ENCODE results near the gene LMNA.
"Not testable (repeated sequence)": the region's sequence is repeated elsewhere in the genome, so short reads cannot be mapped to it uniquely, and the experiment has no call there.

LMNA gene

DNA sequence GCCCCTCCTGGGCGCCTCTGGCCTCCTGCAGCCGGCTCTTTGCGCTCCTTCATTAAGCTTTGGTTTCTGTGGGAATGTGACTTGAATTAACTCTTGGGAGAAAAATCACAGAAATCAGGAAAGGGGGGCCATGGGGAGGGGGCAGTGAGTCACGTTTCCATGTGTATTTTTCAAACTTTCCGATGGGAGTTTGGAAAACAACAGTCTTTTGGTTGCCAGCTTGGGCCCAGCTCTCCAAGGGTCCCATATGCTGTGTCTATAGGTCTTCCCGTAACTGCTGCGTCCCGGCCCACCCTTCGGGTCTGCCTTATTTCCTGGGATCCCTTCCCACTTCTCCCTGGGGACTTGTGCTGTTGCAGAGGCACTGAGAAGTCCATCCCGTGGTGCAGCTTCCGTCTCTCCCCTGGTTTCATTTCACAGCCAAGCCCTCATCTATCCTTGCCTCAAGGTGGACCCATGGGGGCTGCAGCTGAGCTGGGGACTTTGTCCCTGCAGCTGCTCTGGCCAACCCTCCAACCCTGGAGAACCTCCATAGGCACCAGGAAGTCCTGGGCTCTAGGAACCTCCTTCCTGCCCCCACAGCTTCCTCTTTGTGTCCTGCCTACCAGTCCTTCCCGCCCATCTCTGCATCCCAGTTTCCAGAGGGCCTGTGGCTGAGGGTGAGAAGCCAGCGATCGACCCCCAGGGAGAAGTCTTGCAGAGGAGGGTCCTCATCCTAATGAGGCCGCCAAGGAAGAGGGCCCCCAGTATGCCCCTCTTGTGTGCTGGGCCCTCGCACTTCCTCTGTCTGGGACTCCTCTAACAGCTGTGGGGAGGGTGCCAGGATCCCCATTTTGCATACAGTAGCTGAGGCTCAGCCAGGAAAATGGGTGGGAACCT, 11.6 kb upstream of the LMNA start:
- FAIRE-seq = no peak
- no peak for DNase-seq (ENCODE audit: extremely low spot score, insufficient read length, low read depth)

DNA sequence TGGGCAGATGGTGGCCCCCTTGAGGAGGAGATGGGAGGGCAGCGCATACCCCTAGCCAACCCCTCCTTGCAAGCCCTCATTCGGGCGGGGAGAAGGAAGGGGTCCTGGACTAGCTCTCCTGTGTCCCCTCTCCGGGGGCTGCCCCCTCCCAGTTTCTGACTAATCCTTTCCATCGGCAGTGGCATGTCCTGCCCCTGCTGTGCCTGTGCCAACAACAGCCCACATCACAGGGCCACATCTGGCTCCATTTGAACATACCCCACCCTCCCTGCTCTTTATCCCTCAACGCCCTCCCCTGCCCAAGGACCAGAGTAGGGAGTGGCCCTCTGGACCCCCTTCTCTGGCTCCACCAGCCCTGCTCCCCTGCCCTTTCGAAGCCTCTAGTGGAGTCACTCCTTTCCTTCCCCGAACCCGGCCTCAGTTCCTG, 11.0 kb upstream of the LMNA start:
- no peak for DNase-seq (ENCODE audit: extremely low spot score, insufficient read length, low read depth)
- no peak for FAIRE-seq

DNA sequence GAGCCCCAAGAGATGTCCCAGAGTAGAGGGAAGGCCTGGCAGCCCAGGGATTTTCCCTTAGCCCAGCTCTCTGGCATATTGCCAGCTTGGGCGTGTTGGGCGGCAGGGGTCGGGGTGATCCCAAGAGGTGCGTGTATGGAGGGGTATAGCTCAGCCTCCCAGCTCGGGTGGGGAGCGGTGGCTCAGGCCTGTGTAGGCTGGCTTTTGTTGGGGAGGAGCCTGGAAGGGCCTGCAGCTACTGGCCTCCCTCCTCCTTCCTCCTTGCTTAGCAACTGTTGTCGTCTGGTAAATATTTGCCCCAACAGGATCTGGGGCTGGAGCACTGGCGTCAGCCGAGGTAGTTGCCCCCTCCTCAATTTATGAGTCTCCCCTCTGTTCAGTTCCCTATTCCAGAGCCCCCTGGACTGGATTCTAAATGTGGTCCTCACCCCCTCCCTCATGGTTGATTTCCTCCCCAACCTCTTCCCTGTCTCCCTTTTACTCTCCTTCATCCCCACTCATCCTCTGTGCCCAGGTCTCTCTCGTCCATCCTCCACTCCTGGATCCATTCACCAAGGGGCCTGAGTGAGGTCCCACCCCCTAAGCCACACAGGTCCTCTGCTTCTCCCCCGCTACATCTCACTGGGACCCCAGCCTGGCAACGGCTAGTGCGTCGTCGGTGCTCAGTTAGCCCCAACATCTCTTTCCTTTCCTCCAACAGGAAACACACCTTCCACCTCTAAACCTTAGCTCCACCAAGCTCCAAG, 10.3 kb upstream of the LMNA start:
- DNase-seq (ENCODE audit: extremely low spot score, insufficient read length, low read depth) (no peak), FAIRE-seq (peak; percentile 41)

DNA sequence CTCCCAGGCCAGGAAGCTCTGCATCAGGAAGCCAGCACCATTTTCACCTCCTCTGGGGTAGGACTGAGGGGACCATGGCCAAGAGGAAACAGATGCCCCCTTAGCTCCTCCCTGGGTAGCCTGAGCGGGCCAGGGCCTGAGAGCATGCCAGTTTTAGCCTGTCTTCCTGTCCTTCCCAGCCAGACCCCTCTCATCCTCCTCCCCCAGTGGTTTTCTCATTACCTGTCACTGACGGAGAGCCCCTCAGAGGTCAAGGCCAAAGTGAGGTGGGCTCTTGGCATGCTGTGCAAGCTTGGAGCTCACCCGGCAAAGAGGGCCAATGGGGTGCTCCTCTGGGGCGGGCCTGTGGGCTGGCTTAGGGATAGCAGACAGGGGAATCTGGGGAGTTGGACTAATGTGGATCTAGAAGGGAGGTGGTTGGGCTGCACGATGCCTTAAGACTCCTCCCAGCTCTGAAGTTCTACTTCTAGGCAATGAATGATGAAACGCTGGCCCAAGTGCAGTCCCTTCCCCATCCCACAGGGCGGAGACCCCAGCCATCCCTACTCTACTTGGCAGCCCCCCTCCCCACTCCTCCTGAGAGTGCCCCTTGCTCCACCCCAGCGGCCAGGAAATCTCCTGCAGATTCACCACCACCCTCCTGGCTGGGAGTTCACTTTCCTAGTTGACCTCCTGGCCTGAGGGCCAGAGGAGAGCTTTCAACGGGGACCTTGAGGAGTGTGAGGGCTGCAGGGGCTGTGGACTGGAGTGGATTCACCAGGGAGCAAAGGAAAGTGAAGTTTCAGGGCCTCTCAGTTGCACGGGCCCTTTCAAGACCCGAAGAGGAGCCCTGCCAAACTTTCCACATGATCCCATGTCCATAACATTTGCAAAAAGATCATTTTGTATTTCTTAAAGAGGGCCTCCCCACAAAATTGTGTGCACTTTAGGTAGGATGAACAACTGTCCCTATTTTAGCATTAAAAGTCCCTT, 9.4 kb upstream of the LMNA start:
- DNase-seq (ENCODE audit: extremely low spot score, insufficient read length, low read depth) (no peak), FAIRE-seq (no peak)

DNA sequence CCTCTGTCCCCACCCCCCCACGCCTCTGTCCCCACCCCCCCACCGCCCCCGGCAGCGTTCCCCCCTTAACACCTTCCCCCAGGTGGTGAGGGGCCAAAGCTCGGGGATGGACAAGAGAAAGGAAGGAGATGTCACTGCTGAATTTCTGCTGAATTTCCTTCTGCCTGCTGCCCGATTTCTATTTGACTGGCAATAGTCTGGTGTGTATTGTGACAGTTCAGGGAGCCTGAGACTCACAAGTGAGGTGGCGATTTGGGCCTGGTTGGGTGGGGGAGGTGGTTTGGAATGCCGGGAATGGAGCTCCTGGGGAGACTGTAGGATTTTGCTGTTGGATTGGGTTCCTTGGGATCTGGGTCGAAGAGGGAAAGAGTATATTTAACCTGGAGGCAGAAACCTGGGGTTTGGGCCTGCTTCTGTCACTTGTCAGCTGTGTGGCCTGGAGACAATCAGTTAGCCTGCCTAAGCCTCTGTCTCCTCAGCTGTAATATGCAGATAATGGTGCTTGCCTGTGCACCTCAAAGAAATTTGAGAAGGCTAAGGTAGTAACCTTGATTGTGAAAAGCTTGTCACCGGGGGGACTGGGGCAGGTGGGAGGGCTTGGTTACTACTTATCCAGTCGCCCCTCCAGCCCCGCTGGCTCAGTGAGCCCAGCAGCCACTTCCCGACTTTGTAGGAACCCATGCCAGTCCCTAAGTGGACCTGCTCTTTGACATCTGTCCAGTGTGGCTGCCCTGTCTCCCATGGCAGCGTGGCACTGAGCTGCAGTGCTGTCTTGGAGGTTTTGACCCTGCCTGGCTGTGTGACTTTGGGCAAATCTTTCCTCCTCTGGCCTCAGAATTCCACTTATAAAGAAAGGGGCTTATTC, 7.7 kb upstream of the LMNA start:
- DNase-seq (ENCODE audit: extremely low spot score, insufficient read length, low read depth) = no peak
- FAIRE-seq = no peak

DNA sequence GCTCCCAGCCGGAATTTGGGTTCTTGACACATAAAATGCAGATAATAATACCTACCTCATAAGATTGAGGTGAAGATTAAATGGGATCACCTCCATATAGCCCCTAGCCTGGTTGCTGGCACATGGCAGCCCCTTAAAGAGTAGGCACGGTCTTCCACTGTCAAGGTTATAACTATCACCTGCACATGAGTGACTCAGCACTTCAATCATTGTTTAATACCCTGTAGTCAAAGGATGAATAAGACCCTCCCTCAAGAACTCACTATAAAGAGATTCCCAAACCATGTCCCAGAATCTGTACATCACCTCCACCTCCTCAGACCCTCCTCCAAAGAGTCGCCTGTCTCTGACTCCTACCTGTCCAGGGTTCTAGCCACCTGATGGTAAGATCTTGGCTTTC, 6.5 kb upstream of the LMNA start:
- no peak for DNase-seq (ENCODE audit: extremely low spot score, insufficient read length, low read depth)
- FAIRE-seq = no peak

DNA sequence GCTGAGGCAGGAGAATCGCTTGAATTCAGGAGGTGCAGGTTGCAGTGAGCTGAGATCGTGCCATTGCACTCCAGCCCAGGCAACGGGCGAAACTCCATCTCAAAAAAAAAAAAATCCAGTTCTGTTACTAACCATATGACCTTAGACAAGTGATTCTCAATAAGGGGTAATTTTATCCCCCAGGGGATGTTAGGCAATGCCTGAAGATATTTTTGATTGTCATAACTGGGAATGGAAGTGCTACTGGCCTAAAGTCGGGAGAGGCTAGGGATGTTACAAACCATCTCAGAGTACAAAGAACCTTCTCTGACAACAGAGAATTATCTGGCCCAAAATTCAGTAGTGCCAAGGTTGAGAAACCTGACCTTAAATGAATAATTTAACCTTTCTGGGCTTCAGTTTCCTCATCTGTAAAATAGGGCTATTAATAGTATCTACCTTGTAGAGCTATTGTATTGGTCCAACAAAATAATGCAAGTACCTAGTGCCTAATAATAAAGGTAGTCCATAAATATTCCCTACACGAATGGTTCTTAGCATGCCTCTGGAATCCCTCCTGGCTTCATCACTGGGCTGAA, 5.8 kb upstream of the LMNA start:
- DNase-seq (ENCODE audit: extremely low spot score, insufficient read length, low read depth) = no peak
- FAIRE-seq = no peak

DNA sequence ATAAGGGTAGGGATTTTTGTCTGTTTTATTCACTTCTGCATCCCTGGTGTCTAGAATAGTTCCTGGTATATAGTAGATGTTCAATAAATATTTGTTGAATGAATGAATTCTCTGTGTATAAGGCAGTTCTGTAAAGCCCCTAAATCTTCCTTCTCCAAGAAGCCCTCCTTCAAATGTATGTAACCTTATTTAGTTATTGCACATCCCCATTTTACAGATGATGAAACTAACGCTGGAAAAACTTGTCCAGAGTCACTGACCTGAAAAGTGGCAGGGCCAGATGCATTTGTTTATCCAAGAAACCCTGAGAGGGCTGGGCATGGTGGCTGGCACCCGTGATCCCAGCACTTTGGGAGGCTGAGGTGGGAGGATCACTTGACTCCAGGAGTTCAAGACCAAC, 4.3 kb upstream of the LMNA start:
- DNase-seq (ENCODE audit: extremely low spot score, insufficient read length, low read depth) (no peak), FAIRE-seq (no peak)

DNA sequence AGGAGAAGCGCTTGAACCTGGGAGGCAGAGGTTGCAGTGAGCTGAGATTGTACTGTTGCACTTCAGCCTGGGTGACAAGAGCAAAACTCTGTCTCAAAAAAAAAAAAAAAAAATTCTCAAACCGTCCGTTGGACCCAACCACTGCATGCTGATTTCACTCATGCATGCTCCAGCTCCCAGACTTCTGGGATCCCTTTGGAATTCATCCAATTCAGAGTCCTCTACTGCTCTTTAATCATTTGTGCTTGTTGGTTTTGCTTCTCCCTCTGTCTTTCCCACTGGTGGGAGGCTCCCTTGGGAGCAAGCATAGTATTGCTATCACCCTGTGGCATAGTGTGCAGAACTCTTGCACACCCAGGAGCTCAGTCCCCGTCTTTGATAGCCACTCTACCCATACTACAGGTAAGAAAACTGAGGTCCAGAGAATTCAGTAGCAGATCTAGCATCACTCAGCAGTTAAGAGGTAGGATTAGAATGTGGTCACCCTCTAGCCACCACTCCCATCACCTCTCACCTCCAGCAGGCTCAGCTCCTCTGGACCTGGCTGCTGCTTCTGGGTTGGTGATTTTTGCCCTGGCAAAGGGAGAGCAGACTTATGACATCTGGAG, 3.1 kb upstream of the LMNA start:
- DNase-seq (ENCODE audit: extremely low spot score, insufficient read length, low read depth) = no peak
- FAIRE-seq = no peak

DNA sequence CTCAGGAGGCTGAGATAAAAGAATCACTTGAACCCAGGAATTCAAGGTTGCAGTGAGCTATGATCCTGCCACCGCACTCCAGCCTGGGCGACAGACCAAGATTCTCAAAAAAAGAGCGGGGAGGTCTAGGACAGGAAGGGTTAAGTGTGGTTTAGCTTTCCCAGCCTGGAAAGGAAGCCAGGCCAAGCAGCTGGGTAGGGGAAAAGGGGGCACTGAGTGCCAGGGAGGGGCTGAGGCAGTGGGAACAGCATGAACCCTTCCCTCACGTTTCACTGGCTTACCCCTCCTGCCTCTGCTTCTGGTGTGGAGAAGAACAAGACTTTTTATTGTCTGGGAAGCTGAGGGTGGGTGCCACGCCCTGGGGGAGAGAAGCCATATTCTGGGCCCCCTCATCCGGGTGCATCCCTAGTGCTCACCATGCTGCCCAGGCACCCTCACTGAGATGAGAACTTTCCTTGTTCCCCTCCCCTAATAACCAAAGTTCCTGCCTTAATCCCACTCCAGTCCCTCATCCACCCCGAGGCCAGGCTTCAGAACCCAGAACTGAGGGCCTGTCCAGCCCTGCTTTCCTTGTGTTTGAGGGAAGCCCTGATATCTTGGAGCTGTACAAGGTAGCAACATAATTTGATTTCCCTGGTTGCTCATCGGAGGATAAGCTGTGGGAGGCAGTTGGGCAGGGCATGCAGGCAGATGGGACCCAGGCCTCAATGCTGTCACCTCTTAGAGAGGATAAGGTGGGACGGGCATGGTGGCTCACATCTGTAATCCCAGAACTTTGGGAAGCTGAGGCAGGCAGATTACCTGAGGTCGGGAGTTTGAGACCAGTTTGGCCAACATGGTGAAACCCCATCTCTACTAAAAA, 2.0 kb upstream of the LMNA start:
- FAIRE-seq (no peak), DNase-seq (ENCODE audit: extremely low spot score, insufficient read length, low read depth) (no peak)

DNA sequence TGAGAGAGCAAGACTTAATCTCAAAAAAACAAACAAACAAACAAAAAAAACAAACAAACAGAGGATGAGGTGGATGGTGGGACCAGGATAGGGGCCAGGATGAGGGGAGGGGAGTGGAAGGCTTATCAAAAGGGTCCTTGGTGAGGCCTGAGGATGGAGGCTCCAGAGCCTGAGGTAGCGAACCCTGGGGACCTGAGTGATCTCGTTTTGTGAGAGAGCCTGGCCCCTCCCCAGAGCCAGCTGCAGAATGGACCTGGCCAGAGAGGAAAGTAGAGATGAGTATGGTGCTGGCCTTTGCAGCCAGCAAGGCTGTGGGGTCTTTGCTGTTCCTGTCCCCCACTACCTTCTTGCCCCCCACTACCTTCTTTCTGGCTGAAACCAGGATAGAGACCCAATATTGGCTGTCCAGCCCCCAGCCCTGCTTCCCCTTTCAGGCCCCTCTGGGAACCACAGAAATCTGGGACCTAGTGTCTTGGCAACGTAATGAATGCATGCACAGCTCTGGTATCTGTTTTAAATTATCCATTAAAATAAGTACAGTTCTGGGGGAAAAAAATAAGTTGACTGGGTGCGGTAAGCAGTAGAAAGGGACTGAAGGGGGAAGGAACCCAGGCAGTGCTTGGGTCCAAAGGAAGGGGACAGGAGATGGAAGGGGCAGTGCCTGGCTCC, 1.1 kb upstream of the LMNA start:
- FAIRE-seq (no peak), DNase-seq (ENCODE audit: extremely low spot score, insufficient read length, low read depth) (no peak)

DNA sequence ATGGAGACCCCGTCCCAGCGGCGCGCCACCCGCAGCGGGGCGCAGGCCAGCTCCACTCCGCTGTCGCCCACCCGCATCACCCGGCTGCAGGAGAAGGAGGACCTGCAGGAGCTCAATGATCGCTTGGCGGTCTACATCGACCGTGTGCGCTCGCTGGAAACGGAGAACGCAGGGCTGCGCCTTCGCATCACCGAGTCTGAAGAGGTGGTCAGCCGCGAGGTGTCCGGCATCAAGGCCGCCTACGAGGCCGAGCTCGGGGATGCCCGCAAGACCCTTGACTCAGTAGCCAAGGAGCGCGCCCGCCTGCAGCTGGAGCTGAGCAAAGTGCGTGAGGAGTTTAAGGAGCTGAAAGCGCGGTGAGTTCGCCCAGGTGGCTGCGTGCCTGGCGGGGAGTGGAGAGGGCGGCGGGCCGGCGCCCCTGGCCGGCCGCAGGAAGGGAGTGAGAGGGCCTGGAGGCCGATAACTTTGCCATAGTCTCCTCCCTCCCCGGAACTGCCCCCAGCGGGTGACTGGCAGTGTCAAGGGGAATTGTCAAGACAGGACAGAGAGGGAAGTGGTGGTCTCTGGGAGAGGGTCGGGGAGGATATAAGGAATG, 505 bp downstream of the LMNA start:
- FAIRE-seq (no peak), DNase-seq (ENCODE audit: extremely low spot score, insufficient read length, low read depth) (no peak)

DNA sequence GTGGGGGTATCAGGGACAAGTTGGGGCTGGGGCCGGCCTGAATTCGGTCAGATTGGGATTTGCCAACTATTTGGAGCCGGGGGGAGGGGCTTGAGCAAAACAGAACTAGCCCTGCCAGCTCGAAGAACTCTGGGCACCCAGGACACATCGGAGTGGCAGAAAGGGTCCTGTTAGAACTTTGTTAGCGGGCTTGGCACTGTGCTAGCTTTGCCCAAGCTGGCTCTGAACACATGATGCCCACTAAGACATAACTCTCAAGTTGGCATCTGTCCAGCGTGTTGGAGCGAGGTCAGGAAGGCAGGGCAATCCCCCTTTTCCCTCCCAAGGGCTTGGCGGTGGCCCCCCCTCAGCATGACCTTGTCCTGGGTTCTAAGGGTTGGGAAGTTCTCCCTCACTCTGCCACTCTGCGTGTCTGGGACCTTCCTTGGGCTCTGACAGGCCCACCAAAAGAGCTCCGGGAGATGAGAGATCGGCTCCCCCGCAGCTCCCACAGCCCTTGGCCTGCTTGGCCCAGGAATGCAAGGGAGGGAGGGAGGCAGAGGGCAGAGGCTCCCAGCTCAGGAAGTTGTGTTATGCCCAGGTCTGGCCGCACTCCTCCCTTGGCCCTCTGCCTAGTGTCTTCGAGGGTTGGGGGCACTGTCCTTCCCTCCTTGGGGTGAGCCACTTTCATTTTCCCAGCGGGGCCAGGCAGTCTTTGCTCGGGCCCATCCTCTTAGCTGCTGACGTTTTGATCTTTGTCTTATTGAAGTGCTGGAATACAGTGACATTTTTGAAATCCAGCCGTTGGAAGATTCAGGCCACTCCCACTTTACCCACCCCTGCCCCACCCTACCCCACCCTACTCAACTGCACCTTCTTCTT, 1.2 kb downstream of the LMNA start:
- FAIRE-seq (no peak), DNase-seq (ENCODE audit: extremely low spot score, insufficient read length, low read depth) (no peak)

DNA sequence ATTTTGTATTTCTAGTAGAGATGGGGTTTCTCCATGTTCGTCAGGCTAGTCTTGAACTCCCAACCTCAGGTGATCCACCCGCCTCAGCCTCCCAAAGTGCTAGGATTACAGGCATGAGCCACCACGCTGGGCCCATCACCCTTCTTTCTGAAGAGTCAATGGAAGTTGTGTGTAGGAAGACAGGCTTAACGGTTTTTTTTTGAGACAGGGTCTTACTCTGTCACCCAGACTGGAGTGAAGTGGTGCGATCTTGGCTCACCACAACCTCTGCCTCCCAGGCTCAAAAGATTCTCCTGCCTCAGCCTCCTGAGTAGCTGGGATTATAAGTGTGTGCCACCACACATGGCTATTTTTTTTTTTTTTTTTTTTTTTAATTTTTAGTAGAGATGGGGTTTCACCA, 2.2 kb downstream of the LMNA start:
- DNase-seq (ENCODE audit: extremely low spot score, insufficient read length, low read depth); FAIRE-seq: not testable (repeated sequence)

DNA sequence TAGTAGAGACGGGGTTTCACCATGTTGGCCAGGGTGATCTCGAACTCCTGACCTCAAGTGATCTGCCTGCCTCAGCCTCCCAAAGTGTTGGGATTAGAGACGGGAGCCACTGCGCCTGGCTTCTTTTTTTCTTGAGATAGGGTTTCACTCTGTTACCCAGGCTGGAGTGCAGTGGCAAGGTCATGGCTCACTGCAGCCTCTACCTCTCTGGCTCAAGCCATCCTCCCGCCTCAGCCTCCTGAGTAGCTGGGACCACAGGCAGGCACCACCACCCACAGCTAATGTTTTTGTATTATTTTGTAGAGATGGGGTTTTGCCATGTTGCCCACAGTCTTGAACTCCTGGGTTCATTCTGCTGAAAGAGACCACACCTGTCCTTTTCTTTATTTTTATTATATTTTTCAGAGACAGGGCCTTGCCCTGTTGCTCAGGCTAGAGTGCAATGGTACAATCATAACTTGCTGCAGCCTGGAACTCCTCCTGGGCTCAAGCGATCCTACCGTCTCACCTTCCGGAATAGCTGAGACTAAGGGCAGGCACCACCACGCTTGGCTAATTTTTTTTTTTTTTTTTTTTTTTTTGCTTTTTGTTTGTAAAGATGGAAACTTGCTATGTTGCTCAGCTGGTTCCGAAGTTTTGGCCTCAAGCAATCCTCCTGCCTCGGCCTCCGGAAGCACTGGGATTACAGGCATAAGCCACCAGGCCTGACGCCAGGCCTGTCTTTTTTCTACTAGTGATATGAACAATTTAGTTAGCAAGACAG, 3.1 kb downstream of the LMNA start:
- DNase-seq (ENCODE audit: extremely low spot score, insufficient read length, low read depth) (no peak), FAIRE-seq (no peak)

Measured in GM18507 (cell line).